ENCODE measurements around the gene CSH2. TPM values are rescaled to one million over a fixed set of nuclear protein-coding genes. Genes with fewer than 3 reads are reported as not detected.
"Not testable (repeated sequence)": the region's sequence is repeated elsewhere in the genome, so short reads cannot be mapped to it uniquely, and the experiment has no call there.

CSH2 gene
- total RNA-seq, 1 donor from 2014 or later, result not detected

DNA sequence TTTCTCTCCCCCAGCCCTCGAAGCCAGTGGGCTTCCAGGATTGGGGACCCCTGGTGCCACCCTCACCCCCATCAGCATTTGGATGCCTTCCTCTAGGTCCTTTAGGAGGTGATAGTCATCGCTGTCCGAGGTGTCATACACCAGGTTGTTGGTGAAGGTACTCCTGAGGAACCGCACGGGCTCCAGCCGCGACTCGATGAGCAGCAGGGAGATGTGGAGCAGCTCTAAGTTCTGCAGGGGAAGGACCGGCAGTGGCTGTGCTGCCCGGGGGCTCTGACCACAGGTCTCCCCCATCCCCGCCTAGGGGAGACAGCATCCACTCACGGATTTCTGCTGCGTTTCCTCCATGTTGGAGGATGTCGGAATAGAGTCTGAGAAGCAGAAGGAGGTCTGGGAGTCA, 36.6 kb upstream of the CSH2 start:
- no peak for DNase-seq
- H3K9me3 Mint-ChIP-seq, result no peaks in the 10 kb centered on the region
- no peak overlapping the region for H3K27ac Mint-ChIP-seq
- intact Hi-C loops (cut with micrococcal nuclease), result loop anchor here (10.0 kb wide), 1 partner anchor 375 kb away; no protein-coding TSS in a partner anchor
- H3K4me1 Mint-ChIP-seq, result peaks cover 4% of the 10 kb centered on the region
- H3K27me3 Mint-ChIP-seq, result peaks cover 8% of the 10 kb centered on the region
- no peaks in the 10 kb centered on the region for H3K36me3 Mint-ChIP-seq (ENCODE audit: low read depth)
- H3K4me3 Mint-ChIP-seq, result no peak overlapping the region

DNA sequence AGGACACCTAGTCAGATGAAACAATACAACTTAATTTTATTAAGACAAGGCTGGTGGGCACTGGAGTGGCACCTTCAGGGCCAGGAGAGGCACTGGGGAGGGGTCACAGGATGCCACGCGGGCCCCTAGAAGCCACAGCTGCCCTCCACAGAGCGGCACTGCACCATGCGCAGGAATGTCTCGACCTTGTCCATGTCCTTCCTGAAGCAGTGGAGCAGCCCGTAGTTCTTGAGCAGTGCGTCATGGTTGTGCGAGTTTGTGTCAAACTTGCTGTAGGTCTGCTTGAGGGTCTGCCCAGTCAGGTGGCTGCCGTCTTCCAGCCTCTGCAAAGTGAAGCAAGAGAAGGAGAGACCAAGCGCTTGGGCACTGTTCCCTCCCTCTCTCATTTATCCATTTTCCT, 36.1 kb upstream of the CSH2 start:
- H3K36me3 Mint-ChIP-seq (ENCODE audit: low read depth); H3K4me1 Mint-ChIP-seq; intact Hi-C loops (cut with micrococcal nuclease); H3K9me3 Mint-ChIP-seq; H3K27ac Mint-ChIP-seq; DNase-seq; H3K4me3 Mint-ChIP-seq; H3K27me3 Mint-ChIP-seq: not testable (repeated sequence)

- not testable (repeated sequence) for DNase-seq
Measured at GRCh38 chr17:63907161-63907778, 33.8 kb upstream of the CSH2 start.

GRCh38 chr17:63904796-63905195, 31.3 kb upstream of the CSH2 start:
- H3K27ac Mint-ChIP-seq; H3K36me3 Mint-ChIP-seq (ENCODE audit: low read depth); H3K9me3 Mint-ChIP-seq; DNase-seq; H3K4me3 Mint-ChIP-seq; H3K4me1 Mint-ChIP-seq; intact Hi-C loops (cut with micrococcal nuclease): not testable (repeated sequence)
- peaks cover 17% of the 10 kb centered on the region for H3K27me3 Mint-ChIP-seq

More at GRCh38 chr17:63907161-63907778, 33.8 kb upstream of the CSH2 start:
- H3K27ac Mint-ChIP-seq; intact Hi-C loops (cut with micrococcal nuclease); H3K36me3 Mint-ChIP-seq (ENCODE audit: low read depth); H3K4me1 Mint-ChIP-seq; H3K9me3 Mint-ChIP-seq; H3K4me3 Mint-ChIP-seq: not testable (repeated sequence)
- H3K27me3 Mint-ChIP-seq, result peaks cover 11% of the 10 kb centered on the region

DNA sequence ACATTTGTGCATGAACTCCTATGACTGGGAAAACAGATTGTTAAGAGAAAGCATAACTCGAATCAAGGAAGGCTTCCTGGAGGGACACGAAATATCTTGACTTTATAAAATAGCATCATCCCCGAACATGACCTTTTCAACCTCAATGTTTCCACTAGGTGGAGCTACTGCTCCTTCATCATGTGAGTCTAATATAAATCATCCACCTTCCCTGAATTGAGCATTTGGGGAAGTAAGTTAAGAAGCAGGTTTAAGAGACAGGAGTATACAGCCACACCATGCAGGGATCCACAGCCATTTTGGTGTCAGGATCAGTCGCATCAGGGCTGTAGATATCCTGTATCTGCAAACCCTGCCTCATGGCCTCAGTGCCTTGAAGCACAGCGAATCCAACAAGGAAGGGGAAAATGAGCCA, 30.3 kb upstream of the CSH2 start:
- H3K36me3 Mint-ChIP-seq (ENCODE audit: low read depth), result not testable (repeated sequence)

GRCh38 chr17:63901971-63902370, 28.5 kb upstream of the CSH2 start:
- H3K9me3 Mint-ChIP-seq; H3K36me3 Mint-ChIP-seq (ENCODE audit: low read depth); H3K27ac Mint-ChIP-seq; DNase-seq; intact Hi-C loops (cut with micrococcal nuclease); H3K4me3 Mint-ChIP-seq: not testable (repeated sequence)
- H3K27me3 Mint-ChIP-seq, result peaks cover 14% of the 10 kb centered on the region
- H3K4me1 Mint-ChIP-seq, result peaks cover 10% of the 10 kb centered on the region

More for the DNA sequence above, 30.3 kb upstream of the CSH2 start:
- intact Hi-C loops (cut with micrococcal nuclease); H3K9me3 Mint-ChIP-seq; H3K4me3 Mint-ChIP-seq; H3K27ac Mint-ChIP-seq: not testable (repeated sequence)
- peak; percentile 81 for DNase-seq
- Mint-ChIP-seq H3K4me1 (peaks cover 10% of the 10 kb centered on the region), H3K27me3 (peaks cover 17% of the 10 kb centered on the region)

GRCh38 chr17:63898899-63899798, 25.7 kb upstream of the CSH2 start:
- H3K4me3 Mint-ChIP-seq; H3K36me3 Mint-ChIP-seq (ENCODE audit: low read depth); intact Hi-C loops (cut with micrococcal nuclease); H3K9me3 Mint-ChIP-seq; H3K27ac Mint-ChIP-seq: not testable (repeated sequence)
- H3K4me1 Mint-ChIP-seq, result peaks cover 10% of the 10 kb centered on the region
- H3K27me3 Mint-ChIP-seq, result peaks cover 13% of the 10 kb centered on the region
- peak; percentile 76 for DNase-seq

- H3K27me3 Mint-ChIP-seq, result peaks cover 24% of the 10 kb centered on the region
- H3K9me3 Mint-ChIP-seq; H3K4me1 Mint-ChIP-seq; H3K4me3 Mint-ChIP-seq; H3K36me3 Mint-ChIP-seq (ENCODE audit: low read depth); DNase-seq; intact Hi-C loops (cut with micrococcal nuclease); H3K27ac Mint-ChIP-seq: not testable (repeated sequence)
Measured at GRCh38 chr17:63896524-63897354, 23.3 kb upstream of the CSH2 start, which contains the start of gene CSH1. TSS of gene CSH1 (minus strand) at chr17:63896574. CDS start at chr17:63896511, 63 bp downstream.

DNA sequence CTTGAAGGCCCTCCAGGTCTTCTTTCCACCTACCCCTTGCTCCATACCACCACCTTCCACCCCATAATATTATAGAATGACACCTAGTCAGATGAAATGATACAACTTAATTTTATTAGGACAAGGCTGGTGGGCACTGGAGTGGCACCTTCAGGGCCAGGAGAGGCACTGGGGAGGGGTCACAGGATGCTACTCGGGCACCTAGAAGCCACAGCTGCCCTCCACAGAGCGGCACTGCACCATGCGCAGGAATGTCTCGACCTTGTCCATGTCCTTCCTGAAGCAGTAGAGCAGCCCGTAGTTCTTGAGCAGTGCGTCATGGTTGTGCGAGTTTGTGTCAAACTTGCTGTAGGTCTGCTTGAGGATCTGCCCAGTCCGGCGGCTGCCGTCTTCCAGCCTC, 21.3 kb upstream of the CSH2 start:
- DNase-seq; intact Hi-C loops (cut with micrococcal nuclease); H3K4me3 Mint-ChIP-seq; H3K4me1 Mint-ChIP-seq; H3K36me3 Mint-ChIP-seq (ENCODE audit: low read depth); H3K27ac Mint-ChIP-seq; H3K9me3 Mint-ChIP-seq: not testable (repeated sequence)
- H3K27me3 Mint-ChIP-seq, result peaks cover 23% of the 10 kb centered on the region

DNA sequence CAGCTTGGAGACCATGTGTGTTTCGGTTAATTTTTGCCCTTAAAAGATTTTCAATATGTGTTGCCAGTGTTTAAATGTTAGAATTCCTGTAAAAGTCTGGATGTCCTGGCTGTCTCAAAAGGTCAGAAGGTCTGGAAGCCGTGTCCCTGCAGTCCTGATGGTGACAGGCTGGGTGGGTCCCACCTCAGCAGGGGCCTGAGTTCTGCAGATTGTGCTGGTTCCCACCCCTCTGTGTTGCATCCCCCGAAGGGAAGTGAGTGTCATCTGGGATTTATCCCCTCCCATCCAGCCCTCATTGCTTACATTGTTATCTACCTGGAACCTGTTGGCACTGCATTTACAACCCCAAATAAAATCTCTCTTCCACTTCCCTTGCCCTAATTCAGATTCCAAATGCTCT, 20.5 kb upstream of the CSH2 start:
- intact Hi-C loops (cut with micrococcal nuclease), result not testable (repeated sequence)

DNA sequence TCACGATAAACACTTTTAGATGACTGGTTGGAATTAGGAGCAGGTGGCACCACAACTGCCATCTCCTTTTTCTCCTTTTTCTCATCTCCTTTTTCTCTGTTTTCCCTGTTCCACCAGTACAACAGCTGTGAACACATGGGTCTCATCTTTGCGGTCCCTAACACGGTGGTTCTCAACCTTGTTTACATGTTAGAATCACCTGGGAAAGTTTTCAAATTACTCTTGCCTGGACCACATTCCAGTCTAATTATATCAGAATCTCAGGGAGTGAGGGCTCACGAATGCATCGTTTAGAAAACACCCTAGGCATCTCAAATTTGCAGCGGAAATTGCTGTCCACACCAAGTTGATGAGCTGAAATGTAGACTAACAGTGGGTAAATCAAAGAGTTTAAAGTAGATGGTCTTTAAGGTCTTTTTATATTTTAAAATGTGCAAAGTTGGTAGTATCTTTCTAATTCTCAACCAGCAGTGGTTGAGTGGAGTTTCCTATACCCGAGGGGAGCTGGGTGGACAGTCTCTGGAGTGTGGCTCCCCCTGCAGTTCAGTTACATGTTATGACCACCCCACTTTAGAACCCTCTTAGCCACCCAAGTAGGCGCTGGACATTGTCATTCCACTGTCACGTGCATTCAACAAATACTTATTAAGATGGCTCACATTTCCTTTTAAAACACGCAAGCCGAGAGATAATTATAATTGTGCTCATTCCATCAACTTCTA, 19.0 kb upstream of the CSH2 start:
- H3K36me3 Mint-ChIP-seq (ENCODE audit: low read depth); H3K27ac Mint-ChIP-seq; H3K4me1 Mint-ChIP-seq; H3K4me3 Mint-ChIP-seq; intact Hi-C loops (cut with micrococcal nuclease); H3K9me3 Mint-ChIP-seq; DNase-seq: not testable (repeated sequence)
- peaks cover 35% of the 10 kb centered on the region for H3K27me3 Mint-ChIP-seq

More for the DNA sequence above, 20.5 kb upstream of the CSH2 start:
- H3K9me3 Mint-ChIP-seq; H3K4me3 Mint-ChIP-seq; H3K27ac Mint-ChIP-seq; DNase-seq; H3K36me3 Mint-ChIP-seq (ENCODE audit: low read depth); H3K4me1 Mint-ChIP-seq: not testable (repeated sequence)
- peaks cover 26% of the 10 kb centered on the region for H3K27me3 Mint-ChIP-seq

DNA sequence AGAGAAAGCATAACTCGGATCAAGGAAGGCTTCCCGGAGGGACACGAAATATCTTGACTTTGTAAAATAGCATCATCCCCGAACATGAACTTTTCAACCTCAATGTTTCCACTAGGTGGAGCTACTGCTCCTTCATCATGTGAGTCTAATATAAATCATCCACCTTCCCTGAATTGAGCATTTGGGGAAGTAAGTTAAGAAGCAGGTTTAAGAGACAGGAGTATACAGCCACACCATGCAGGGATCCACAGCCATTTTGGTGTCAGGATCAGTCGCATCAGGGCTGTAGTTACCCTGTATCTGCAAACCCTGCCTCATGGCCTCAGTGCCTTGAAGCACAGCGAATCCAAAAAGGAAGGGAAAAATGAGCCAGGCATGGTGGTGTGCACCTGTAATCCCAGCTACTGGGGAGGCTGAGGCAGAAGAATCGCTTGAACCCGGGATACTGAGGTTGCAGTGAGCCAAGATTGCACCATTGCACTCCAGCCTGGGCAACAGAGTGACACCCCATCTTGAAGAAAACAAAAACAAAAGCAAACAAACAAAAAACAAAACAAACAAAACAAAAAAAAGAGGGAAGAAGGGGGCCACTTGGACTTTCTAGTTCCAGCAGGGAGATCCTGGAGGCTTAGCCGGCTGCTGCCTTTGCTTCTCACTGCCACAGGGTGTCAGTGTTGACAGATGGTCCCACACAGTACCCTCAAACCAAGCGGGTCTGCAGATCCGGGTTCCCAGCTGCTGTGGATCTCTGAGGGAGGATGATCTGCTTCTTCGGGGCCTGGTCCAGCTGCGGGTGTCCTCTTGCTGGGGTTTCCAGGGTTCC, 15.8 kb upstream of the CSH2 start:
- H3K4me1 Mint-ChIP-seq; H3K4me3 Mint-ChIP-seq; intact Hi-C loops (cut with micrococcal nuclease); H3K9me3 Mint-ChIP-seq; H3K27ac Mint-ChIP-seq; H3K36me3 Mint-ChIP-seq (ENCODE audit: low read depth): not testable (repeated sequence)
- DNase-seq, result peak; percentile 78
- peaks cover 42% of the 10 kb centered on the region for H3K27me3 Mint-ChIP-seq

All from activated CD4-positive, alpha-beta T cell treated with anti-CD3 and anti-CD28 coated beads, Interleukin-2, amount 10 ng/mL, durations not matched to agents 24 days and 14 days (primary cell).